Omental fat pad (tissue), 4 donors: ENCODE results near the gene IFNA13. TPM values are rescaled to one million over a fixed set of nuclear protein-coding genes. Genes with fewer than 3 reads are reported as not detected.
"Not testable (repeated sequence)": the region's sequence is repeated elsewhere in the genome, so short reads cannot be mapped to it uniquely, and the experiment has no call there.

Experiments used
- ATAC-seq: fragments of 150-250 bp; one replicate; pipeline ENCODE4 v1.9.1; 2016; ENCODE audit warnings: mild to moderate bottlenecking, moderate library complexity; ENCODE audit not compliant: low FRiP score
- DNase-seq: peaks from one replicate; pipeline ENCODE4 v3.0.0-alpha.2; 2019; ENCODE audit warnings: low spot score
- CTCF ChIP-seq, 3 donors: fragments of 450-650 bp; IDR thresholded peaks; one replicate each; pipeline ENCODE4 v1.5.1; 2016 to 2017; ENCODE audit warnings: antibody characterized with exemption in 3 of 3, mild to moderate bottlenecking in 3 of 3, moderate library complexity in 2 of 3
- total RNA-seq, 4 donors: library from RNA; depleted of rRNA; stranded (reverse); fragments of >200 nt; gene quantifications; one replicate each; pipeline ENCODE4 v1.1.0, GENCODE V29; 2016

Gene IFNA13
- total RNA-seq, 4 donors from 2014 or later, result not detected

- DNase-seq, result no peak
- no peak for TF ChIP-seq CTCF (IDR thresholded peaks at IDR 0.05)
- no peak for ATAC-seq
Observed at GRCh38 chr9:21392270-21392669, 24.4 kb upstream of the IFNA13 start.

DNA sequence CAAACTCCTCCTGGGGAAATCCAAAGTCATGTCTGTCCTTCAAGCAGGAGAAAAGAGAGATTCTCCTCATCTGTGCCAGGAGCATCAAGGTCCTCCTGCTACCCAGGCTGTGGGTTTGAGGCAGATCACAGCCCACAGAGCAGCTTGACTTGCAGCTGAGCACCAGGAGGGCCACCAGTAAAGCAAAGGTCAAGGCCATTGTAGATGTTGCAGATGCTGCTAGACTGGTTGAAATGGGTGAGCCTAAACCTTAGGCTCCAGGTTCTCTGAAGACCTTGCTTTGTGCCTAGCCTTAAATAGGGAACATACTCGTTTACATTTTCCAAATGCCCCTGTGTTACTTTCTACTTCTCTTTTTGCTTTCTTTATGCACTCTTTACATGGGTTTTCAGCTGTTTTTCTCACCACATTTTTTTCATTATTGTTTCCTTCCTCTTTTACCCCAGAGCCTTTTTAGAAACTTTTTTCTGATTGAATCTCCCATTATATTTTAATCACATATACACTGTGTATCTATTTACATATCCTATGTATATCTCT lies 17.3 kb upstream of the IFNA13 start, which contains the start of gene IFNA2:
TSS of gene IFNA2 (minus strand) at position 268 of the 540 bp plus-strand sequence. CDS start at position 199, 69 bp downstream.
- ATAC-seq, result no peak
- TF ChIP-seq CTCF (IDR thresholded peaks at IDR 0.05), result no peak
- no peak for DNase-seq

DNA sequence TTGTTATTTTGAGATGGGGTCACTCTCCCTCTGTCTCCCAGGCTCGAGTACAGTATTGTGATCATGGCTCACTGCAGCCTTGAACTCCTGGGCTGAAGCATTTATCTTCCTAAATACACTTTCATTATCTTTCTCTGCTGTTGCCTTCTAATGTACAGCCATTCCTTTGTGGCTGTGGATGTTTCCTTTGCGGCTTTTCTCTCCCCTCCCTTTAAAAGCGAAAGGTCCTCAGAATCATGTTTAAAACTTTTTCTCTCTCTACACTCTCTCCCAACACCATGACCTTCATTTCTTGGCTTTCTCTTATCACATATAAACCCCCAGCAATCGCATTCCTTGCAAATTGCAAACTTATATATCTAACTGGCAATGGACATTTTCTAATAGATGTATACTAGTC lies 15.8 kb upstream of the IFNA13 start:
- no peak for TF ChIP-seq CTCF (IDR thresholded peaks at IDR 0.05)
- DNase-seq (no peak), ATAC-seq (no peak)

DNA sequence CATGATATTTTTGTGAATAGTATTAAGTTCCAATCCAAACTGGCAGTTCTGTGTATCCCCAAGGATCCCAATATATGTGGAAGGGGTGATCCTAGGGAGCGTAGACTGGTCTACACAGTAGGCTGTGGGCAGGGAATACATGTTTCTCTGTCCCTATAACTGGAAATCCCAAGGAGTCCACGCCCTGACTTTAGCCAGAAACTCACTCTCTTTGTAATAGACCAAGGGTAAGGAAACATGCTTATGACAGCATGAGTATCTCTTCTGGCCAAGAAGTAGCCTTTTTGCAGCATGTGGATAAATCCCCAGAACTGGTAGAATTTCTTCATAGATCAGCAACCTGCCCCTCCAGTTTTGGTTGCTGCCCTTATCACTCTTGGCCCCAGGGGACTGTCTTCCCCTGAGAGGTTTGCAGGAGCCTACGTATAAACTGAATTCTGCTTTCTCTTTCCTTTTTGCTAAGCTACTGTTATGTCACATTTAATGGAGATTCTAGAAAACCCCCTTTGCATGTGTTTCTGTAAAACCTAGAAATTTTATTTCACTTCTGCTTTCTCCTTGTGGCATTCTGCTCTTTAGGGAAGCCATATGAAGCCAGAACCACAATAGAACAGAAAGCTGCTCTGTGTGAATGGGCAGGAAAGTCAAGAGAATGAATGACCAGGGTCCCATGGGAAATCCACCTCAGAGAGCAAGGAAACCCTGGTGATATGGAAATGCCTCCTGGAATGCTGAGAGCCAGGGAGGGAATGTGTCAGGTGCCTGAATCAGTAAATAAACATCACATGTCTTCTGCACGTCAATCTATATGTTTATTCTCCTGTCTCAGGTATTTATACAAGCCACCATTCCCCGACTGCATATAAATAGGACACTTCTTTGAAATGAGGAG lies 13.8 kb upstream of the IFNA13 start:
- ATAC-seq, result no peak
- no peak for DNase-seq
- no peak for TF ChIP-seq CTCF (IDR thresholded peaks at IDR 0.05)

DNA sequence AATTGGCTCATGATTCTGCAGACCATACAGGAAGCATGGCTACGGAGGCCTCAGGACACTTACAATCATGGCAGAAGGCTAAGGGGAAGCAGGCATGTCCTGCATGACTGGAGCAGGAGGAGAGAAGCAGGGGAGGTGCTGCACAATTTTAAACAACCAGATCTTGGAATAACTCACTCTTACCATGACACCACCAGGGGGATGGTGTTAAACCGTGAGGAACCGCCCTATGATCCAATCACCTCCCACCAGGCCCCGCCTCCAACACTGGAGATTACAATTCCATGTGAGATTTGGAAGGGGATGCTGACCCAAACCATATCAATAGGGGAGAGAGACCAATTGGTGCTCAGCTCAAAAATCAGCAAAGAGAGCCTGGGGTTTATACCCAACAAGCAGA lies 3.6 kb upstream of the IFNA13 start:
- ATAC-seq, DNase-seq: not testable (repeated sequence)

DNA sequence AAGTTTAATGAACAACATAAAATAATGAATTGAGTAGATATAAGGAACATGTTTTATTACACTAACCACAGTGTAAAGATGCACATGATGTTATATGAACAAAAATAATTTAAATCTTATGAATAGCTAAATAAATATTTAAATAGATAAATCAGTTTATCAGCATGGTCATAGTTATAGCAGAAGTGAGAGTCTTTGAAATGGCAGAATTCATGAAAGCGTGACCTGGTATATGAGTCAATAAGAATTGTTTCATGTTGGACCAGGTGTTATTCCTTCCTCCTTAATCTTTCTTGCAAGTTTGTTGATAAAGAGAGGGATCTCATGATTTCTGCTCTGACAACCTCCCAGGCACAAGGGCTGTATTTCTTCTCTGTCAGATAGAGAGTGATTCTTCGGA lies 688 bp downstream of the IFNA13 start:
- not testable (repeated sequence) for DNase-seq, ATAC-seq

GRCh38 chr9:21362287-21362686 lies 5.6 kb downstream of the IFNA13 start:
- no peak for TF ChIP-seq CTCF (IDR thresholded peaks at IDR 0.05)
- ATAC-seq (no peak), DNase-seq (no peak)
